GM18858 (cell line): ENCODE data around the gene GKAP1.
"Not testable (repeated sequence)": the region's sequence is repeated elsewhere in the genome, so short reads cannot be mapped to it uniquely, and the experiment has no call there.

Source experiments
- ATAC-seq: cut with Tn5 transposase; IDR thresholded peaks from one replicate; pipeline ENCODE4 v1.9.1; 2021; ENCODE audit not compliant: unreplicated experiment

Gene GKAP1

DNA sequence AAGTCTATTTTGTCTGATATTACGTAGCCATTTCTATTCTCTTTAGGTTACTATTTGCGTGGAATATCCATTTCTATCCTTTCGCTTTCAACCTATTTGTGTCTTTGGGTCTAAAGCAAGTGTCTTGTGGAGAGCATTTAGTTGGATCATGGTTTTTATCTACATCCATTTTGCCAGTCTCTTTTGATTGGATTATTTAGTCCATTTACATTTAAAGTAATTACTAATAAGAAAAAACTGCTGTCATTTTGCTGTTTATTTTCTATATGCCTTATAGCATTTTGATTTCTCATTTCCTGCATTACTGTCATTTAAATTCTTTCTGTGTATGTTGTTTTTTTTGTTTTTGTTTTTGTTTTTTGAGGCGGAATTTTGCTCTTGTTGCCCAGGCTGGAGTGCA, 83.8 kb downstream of the GKAP1 start:
- ATAC-seq: no peak

DNA sequence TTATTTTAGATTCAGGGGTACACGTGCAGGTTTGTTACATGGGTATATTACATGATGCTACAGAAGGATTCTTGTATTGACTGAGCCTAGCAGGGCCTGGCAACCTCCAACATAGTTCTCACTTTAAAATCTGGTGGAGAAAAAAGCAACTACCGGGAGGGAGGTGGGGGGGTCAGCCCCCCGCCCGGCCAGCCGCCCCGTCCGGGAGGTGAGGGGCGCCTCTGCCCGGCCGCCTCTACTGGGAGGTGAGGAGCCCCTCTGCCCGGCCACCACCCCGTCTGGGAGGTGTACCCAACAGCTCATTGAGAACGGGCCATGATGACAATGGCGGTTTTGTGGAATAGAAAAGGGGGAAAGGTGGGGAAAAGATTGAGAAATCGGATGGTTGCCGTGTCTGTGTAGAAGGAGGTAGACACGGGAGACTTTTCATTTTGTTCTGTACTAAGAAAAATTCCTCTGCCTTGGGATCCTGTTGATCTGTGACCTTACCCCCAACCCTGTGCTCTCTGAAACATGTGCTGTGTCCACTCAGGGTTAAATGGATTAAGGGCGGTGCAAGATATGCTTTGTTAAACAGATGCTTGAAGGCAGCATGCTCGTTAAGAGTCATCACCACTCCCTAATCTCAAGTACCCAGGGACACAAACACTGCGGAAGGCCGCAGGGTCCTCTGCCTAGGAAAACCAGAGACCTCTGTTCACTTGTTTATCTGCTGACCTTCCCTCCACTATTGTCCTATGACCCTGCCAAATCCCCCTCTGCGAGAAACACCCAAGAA, 88.8 kb downstream of the GKAP1 start:
- not testable (repeated sequence) for ATAC-seq

DNA sequence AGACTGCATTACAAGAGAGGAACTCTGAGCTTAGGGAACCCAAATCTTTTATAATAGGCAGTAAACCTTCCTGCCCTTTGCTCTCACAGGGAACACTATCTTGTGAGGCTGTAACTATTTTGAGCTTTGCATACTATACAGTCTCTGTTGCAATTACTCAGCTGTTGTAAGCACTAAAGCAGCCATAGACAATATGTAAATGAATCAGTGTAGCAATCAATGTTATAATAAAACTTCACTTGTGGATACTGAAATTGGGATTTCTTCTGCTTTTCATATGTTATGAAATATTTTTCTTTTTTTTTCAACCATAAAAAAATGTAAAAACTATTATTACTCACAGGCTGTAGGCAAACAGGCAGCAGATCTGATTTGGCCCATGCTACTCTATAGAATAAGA, 93.1 kb downstream of the GKAP1 start:
- no peak for ATAC-seq

DNA sequence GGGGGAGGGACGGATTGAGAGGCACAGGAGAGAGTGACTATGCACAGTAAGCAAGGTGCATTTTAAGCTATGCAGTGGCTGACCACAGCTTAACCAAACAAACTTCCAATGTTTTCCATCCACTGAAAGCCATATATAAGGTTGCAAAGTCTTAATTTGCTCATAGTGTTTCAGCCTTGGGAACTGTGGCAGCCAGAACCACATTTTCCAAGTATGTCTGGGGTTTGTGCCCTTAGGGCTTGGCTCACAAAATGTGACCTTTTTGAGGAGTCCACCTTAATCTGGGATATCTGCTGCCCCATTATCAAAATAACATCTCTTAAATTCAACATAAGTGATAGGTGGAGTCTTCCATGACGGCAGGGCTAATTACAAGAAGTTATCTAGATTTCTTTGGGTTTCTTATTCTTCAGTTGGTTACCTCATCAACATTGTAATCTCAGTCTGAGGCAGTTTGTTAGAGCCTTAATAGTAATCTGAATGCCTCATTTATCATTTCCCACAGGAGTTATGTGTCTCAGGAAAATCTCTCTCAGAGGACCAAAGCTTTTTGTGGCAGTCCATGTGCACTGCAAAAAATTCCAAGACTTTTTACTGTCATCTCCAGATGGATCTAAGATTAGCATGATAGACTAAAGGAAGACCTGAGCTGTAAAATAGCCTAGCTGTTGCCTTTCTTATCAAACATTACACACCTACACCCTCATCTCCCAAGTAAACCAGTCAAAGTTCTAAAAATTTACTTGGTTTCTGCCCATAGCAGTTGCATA, 94.7 kb downstream of the GKAP1 start:
- no peak for ATAC-seq

DNA sequence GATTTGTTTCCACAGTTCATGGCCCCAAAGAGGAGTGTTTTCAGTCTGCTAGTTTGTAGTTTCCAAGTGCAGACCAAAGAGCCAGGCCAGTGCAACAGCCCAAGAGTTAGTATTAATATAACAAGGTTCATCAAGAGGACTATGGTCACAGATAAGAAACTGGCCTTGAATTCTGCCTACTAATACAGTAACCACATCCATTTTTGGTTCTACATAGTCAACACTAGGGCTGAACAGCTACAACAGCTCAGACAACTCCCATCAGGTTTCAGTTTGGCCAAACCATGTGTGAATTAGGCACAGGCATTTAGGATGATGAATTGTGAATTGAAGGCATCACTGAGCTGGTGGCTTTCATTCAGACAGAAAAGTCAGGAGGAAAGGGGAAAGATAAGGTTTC, 96.1 kb downstream of the GKAP1 start:
- ATAC-seq: no peak

DNA sequence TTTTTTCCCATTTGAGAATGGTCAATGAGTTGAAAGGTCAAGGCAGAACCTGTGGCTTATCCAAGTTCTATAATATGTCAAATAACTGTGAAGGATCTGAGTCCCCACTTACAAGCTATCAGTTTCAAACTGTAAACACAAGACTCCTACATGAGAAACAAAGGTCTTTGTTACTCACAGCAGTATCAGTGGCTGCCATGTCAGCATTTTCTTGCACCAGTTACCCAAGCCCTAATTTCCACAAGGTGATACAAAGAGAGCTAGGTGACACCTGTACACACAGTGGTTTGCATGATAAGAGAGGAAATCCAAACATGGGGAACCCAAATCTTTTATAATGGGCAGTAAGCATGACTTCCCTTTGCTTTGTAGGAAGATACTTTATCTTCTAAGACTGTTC, 101.8 kb downstream of the GKAP1 start:
- no peak for ATAC-seq

DNA sequence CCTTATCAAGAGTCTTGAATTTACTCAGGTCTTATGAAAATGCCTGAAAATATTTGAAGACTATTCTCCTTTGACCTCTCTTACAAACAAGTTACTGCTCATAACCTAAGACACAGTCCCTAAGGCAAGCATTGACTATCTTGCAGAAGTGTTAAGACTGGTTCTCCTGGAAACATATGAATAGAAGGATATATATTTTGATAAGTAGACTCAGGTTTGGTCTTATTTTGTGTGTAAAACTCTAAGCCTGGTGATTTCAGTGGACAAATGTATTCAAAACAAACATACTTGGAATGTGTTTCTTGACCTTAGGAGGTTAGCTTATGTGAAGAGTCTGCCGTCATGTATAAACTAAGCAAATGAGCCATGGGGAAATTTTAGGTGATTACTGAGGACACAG, 102.3 kb downstream of the GKAP1 start:
- ATAC-seq: no peak

DNA sequence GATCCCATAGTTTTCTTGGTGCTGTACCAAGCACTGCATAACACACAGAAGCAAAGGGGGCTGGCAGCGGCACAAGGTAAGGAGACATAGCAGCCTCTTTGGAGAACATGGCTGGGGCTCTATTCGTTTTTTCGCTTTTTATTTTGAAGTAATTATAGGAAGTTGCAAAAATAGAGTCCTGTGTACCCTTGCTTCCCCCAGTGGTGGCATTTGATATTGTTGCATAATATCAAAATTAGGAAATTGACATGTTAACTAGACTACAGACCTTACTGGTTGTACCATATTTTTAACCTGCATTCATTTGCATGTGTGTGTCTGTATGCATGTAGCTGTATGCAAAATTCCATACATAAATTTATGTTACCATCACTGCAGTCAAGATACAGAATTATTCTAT, 103.2 kb downstream of the GKAP1 start:
- ATAC-seq: no peak

DNA sequence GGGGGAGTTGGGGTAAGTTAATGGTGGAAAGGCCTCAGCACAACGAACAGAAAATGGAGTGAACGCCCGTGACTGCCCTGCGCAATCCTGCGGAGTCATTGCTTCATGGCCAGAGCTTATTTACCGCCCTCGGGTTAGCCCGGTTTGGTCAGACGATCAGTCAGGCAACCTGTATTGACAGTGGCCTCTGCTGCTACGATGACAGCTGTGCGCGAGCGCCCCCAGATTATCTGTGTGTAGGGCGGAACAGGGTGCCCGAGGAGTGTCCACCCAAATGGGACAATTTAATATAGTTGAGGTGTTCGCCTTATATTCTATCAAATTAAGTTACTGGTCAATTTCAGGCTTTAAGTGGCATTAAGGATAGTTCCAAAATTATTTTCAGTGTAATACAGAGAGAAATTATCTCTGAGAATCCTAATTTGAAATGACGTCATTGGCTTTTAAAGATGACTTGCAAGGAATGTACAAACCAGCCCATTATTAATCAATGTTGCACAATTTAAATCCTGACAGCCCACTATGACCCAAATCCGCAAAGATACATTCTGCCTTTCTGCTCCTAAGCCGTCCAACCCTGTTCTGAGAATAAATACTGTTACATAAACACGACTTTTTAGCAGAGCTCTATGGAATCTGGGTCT, 108.9 kb downstream of the GKAP1 start:
- peak; percentile 42 for ATAC-seq

DNA sequence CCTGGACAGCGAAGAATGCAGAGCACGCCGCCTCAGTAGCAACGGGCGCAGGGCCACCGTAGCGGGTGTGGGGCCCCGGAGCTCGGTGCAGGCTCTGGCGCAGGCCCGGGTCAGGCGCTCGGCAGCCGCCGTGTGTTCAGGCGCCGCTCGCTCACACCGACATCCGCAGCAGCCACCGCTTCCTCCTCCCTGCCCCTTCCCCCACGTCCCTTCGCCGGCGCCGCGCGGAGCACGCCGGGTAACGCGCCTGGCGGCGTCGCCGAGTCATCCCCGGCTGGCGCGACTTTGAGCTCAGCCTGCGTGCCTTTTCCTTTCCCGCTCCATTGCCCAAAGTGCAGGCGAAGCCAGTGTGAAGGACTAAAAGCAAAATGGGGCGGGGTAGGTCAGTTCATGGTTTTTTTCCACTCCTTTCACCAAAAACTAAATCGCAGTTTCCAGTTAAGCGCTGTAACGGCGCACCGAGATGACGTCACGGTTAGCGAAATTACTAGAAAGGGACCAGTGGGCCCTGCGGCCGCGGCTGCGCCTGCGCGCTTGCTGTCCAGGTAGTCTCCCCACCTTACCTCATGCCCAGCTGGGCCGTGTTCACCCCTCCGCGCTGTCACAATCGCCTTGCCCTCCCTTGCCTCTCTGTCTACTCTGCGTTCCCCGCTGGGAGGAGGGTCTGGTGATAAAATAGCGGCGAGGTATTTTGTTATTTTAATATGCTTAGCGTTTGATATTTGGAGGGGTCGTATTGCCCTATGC, 109.6 kb downstream of the GKAP1 start, which contains the start of gene UBQLN1:
UBQLN1 (minus strand) TSS at position 191 of the 747 bp plus-strand sequence. CDS start 279 bp downstream, outside the sequence.
- ATAC-seq: peak; percentile 49

DNA sequence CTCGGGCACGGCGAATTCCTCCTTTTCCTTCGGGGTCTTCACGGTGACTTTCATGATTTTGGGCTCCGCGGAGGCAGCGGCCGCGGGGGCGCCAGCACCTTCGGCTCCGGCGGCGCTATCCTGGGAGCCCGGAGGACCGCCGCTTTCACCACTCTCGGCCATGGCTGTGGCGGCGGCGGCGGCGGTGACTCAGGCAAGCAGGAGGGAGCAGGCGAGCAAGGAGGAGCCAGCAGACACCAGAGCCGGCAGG, 110.1 kb downstream of the GKAP1 start:
- ATAC-seq: peak; percentile 36

DNA sequence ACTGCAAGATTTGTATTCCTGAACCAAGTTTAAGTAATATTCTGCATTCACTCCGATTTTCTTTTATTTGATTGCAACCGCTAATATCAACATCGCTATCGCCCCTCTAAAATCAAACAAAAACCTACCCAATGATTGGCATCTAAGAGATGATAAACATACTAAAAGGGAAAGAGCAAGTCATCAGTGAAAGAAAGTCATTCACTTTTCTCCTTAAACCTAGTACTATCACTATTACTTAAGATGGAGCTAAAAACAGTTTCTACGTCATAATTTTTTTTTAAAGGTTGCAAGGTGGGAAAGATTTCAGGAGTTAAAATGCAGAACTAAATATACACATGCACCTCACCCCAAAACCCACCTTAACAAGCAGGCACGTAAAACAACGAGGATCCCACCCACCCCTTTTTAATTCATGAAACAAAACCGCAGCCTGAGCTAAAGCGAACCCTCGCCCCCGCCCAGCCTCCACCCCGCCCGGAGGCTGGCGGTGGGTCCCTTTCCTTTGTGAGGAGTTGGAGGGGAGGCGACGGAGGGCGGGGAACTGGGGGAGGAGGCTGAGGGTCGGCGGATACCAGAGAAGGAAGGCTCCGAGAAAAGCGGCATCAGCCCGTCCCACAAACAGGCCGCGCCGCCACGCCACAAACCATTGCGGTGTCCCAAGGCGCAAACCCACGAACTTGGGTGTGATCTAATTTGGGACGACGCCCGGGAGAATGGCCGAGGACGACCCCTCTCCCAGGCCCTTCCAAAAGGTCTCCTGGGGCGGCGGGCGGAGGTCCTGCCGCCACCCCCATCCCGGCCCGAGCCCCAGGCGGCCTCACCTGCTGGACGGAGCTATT, 110.7 kb downstream of the GKAP1 start:
- ATAC-seq: peak; percentile 0

DNA sequence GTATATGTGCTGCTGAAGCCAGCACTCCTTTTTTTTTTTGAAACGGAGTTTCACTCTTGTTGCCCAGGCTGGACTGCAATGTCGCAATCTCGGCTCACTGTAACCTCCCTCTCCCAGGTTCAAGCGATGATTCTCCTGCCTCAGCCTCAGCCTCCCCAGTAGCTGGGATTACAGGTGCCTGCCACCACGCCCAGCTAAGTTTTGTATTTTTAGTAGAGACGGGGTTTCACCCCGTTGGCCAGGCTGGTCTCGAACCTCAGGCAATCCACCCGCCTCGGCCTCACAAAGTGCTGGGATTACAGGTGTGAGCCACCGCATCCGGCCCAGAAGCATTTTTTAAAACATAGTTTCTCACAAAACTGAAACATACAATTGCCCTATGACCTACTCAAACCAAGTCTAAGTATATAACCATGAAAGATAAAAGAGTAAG, 112.3 kb downstream of the GKAP1 start:
- not testable (repeated sequence) for ATAC-seq

DNA sequence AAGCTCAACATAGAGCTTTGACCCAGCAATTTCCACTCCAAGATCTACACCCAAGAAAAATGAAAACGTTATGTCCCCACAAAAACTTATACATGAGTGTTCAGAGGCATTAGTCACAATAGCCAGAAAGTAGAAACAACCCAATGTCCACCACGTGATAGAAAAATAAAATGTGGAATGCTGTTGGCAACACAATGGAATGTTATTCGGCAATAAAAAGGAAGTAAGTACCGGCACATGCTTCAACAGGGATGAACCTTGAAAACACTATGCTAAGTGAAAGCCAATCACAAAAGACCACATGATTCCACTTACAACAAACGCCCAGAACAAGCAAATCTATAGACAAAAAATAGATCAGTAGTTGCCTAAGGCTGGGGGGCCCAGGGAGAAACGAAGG, 115.8 kb downstream of the GKAP1 start:
- no peak for ATAC-seq

DNA sequence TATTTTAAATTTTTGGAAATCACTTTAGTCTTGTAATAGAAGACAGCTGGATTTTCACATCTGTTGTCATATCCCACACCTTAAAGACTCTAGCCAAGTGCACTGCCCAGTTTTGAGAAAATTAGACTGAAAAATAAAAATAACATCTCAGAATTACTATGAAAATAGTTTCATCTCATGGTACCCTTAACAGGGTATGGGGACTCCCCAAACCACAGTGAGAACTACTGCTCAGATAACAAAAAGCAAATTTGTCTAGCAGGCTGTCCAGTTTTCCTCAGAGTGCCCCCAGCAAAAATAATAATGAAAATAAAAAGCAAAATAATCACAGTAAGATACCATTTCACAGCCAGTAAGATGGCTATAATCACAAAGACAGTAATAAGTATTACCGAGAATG, 116.3 kb downstream of the GKAP1 start:
- ATAC-seq: no peak

DNA sequence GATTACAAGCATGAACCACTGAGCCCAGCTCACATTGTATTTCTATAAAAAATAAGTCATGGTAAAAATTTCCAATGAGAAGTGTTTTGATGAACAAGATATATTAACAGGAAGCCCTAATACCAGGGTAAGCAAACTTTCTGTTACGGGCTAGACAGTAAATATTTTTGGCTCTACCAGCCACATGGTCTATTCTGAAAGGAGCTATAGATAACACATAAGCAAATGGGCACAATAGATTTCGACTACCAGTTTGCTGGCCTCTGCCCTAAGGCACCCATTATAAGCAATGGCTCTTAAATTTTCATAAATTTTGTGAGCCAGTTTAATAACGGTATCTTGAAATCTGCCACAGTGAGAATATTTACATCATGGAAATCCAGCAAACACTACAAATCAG, 118.0 kb downstream of the GKAP1 start:
- no peak for ATAC-seq

DNA sequence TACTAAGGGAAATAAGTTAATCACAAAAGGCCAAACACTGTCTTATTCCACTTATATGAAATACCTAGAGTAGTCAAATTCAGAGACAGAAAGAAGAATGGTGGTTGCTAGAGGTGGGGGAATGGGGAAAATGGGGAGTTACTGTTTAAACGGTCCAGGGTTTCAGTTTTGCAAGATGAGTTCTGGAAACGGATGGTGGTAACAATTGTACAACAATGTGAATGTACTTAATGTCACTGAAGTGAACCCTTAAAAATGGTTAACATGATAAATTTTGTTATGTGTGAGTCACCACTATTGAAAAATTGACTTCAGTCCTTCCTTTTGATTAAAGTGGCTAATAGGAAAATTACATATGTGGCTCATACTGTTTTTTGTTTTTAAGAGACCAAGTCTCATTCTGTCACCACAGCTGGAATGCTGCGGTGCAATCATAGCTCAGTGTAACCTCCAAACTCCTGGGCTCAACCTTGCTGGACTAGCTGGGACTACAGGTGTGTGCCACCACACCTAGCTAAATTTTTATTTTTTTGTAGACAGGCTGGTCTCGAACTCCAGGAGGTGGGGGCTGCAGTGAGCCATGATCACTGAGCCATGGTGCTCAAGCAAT, 118.5 kb downstream of the GKAP1 start:
- no peak for ATAC-seq

DNA sequence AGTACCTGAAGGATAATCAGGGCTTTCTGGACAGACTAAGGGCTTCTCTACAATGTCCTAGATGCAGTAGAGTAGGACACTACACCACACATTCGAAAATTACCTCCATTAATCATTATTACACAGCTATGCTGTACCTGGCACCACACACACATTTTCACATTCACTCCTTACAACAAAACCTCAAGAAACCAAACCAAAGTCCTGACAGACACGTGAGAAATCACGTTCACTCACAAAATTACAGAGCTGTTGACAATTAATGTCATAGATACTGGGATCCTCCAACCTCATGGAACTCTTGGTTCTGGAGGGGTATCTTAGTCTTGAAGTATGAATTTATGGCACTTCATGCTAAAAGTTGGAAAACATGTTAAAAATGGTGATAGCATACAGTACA, 126.1 kb downstream of the GKAP1 start:
- ATAC-seq: no peak
